Adrenal gland (tissue), 12 donors: ENCODE data around the gene PHC1. TPM values are rescaled to one million over a fixed set of nuclear protein-coding genes. Genes with fewer than 3 reads are reported as not detected.

Experiments
- DNase-seq, 7 donors: peaks; one replicate each; pipeline ENCODE4 v3.0.0-alpha.2; 2019 to 2020
- H3K27ac ChIP-seq, 5 donors: fragments of 200-600 bp; sonication (generic) in 4 of 5; 1 replicate in 3 of 5; 2 replicates in 2 of 5; pipeline versions ENCODE4 v1.5.1 to v1.8.0; 2016 to 2020; ENCODE audit warnings: mild to moderate bottlenecking in 1 of 5
- H3K27me3 ChIP-seq: fragments of 200-600 bp; 2 replicates; pipeline ENCODE4 v1.8.0; 2021
- H3K36me3 ChIP-seq, 2 donors: fragments of 200-600 bp; replicated peaks in 1 of 2; 1 replicate in 1 of 2; 2 replicates in 1 of 2; pipeline versions ENCODE4 v1.5.1 to v1.8.0; 2018 to 2022
- H3K4me1 ChIP-seq, 2 donors: fragments of 200-600 bp; replicated peaks in 1 of 2; 1 replicate in 1 of 2; 2 replicates in 1 of 2; pipeline versions ENCODE4 v1.5.1 to v1.8.0; 2018 to 2021
- H3K4me3 ChIP-seq, 4 donors: fragments of 200-600 bp; sonication (generic) in 3 of 4; one replicate each; pipeline ENCODE4 v1.5.1; 2016 to 2018
- H3K9me3 ChIP-seq, 3 donors: fragments of 200-600 bp; sonication (generic) in 1 of 3; replicated peaks in 1 of 3; 1 replicate in 2 of 3; 2 replicates in 1 of 3; pipeline versions ENCODE4 v1.5.1 to v1.8.0; 2016 to 2021
- CTCF ChIP-seq, 6 experiments: fragments of 450-650 bp in 4 of 6; fragments of 200-600 bp in 2 of 6; sonication (generic) in 1 of 6; IDR thresholded peaks; 1 replicate in 5 of 6; 2 replicates in 1 of 6; pipeline versions ENCODE4 v1.5.1 to v1.8.0; 2016 to 2021; ENCODE audit warnings: antibody characterized with exemption in 6 of 6, mild to moderate bottlenecking in 2 of 6, moderate library complexity in 1 of 6
- POLR2A ChIP-seq, 2 donors: fragments of 450-650 bp; IDR thresholded peaks; one replicate each; pipeline ENCODE4 v1.6.1; 2017; ENCODE audit warnings: antibody characterized with exemption in 2 of 2, mild to moderate bottlenecking in 2 of 2, moderate library complexity in 1 of 2
- WGBS, 4 donors: extraction: QIAGEN DNeasy Blood & Tissue Kit in 2 of 4; methylation state at CpG; one replicate each; pipeline versions ENCODE4 v1.1.5 to v1.1.7; 2013 to 2017; 5-methylcytosine and 5-hydroxymethylcytosine counted together
- intact Hi-C, 2 donors: fragments of 100-400 bp; cut with DNase I; formaldehyde crosslinking; loops; one replicate each; pipeline versions ENCODE4 v1.14.1 to v1.15.0; 2022 to 2023
- polyA plus RNA-seq, 3 donors: library from polyadenylated mRNA; stranded (reverse); fragments of 200-250 nt in 2 of 3; fragments of 350-450 nt in 1 of 3; fragmentation: Illumina TruSeq in 1 of 3; extraction: RNeasy Lipid Tissue Mini Kit (QIAGEN cat#74804) in 1 of 3; gene quantifications; one replicate each; pipeline ENCODE4 v1.2.3, GENCODE V29; 2013 to 2014
- total RNA-seq, 9 donors: library from RNA; depleted of rRNA in 4 of 9; stranded (reverse); fragments of >200 nt in 4 of 9; fragments of 120-200 nt in 1 of 9; fragmentation: NEBNext Ultra II Directional in 1 of 9; extraction: Animal tissue kit (Norgen Biotek cat#: 25700) in 1 of 9; gene quantifications; one replicate each; pipeline versions ENCODE4 v1.1.0 to v1.2.4, GENCODE V29; 2013 to 2023
- donor health status: healthy with polysubstance abuse.
- donor health status: Bipolar disorder and iron deficiency.
- donor health status: DM: yes; HTN: yes; CAD: no.
- donor health status: DM: no; HTN: no; CAD: no.
- donor health status: DM: no; HTN: no; CAD: no.
- donor health status: DM: yes; HTN: yes; CAD: no.

Gene PHC1
- total and polyA plus RNA-seq, 12 donors = 10.9 to 68.3 (median 26.5) TPM

GRCh38 chr12:8987163-8987562 is 72.9 kb downstream of the PHC1 start:
- TF ChIP-seq POLR2A (IDR thresholded peaks at IDR 0.05) (no peak), CTCF (IDR thresholded peaks at IDR 0.05) (no peak)
- intact Hi-C loops = no loop called here
- no peak overlapping the region for H3K27ac ChIP-seq

GRCh38 chr12:8987685-8988084 is 73.4 kb downstream of the PHC1 start:
- Histone ChIP-seq H3K9me3 (no peaks in the 10 kb centered on the region), H3K4me3 (no peak overlapping the region), H3K4me1 (peaks cover 0 to 8% of the 10 kb centered on the region in 2 donors), H3K27me3 (no peaks in the 10 kb centered on the region), H3K36me3 (no peaks in the 10 kb centered on the region), H3K27ac (no peak overlapping the region)
- intact Hi-C loops = no loop called here
- DNase-seq = no peak
- 62 to 80% (median 75%) methylated on average over 1 of the region's 1 CpG for WGBS, 4 donors
- TF ChIP-seq CTCF (IDR thresholded peaks at IDR 0.05) (no peak), POLR2A (IDR thresholded peaks at IDR 0.05) (no peak)

More at GRCh38 chr12:8987163-8987562, 72.9 kb downstream of the PHC1 start:
- Histone ChIP-seq H3K27me3 (no peaks in the 10 kb centered on the region), H3K4me1 (peaks cover 0 to 4% of the 10 kb centered on the region in 2 donors), H3K36me3 (no peaks in the 10 kb centered on the region), H3K4me3 (no peak overlapping the region), H3K9me3 (no peaks in the 10 kb centered on the region)
- no peak for DNase-seq

GRCh38 chr12:8989413-8989812 is 75.1 kb downstream of the PHC1 start, which contains the start of gene KLRG1:
Gene KLRG1 (plus strand): TSS chr12:8989546. CDS start chr12:8989636, 90 bp downstream.
- Histone ChIP-seq H3K4me3 (no peak within 1 kb of the TSS), H3K36me3 (no peaks in the 10 kb centered on the region), H3K9me3 (no peaks in the 10 kb centered on the region), H3K27ac (no peak within 1 kb of the TSS), H3K27me3 (no peaks in the 10 kb centered on the region), H3K4me1 (peaks cover 0 to 8% of the 10 kb centered on the region in 2 donors)
- intact Hi-C loops = no loop called here
- TF ChIP-seq CTCF (IDR thresholded peaks at IDR 0.05) = no peak
- TF ChIP-seq POLR2A (IDR thresholded peaks at IDR 0.05) = no peak
- no peak for DNase-seq
- 65 to 91% (median 75%) methylated on average over 2 of the region's 2 CpGs for WGBS, 4 donors

Other genes with a start within 250 kb of the PHC1 start
- 10 to 100 TPM; 10.0 to 53.4 (median 21.3) TPM for gene RIMKLB, start 216.5 kb upstream of the PHC1 start, total RNA-seq
- 100 to 1,000 TPM in 1 of 3 donors, 10 to 100 TPM in 2; 19.3 to 225 (median 50.1) TPM for gene RIMKLB, start 216.5 kb upstream of the PHC1 start, polyA plus RNA-seq
- 1 to 10 TPM in 1 of 9 donors, under 1 TPM in 1, not detected in 7; 0.15 to 1.4 TPM for gene A2ML1, start 91.9 kb upstream of the PHC1 start, total RNA-seq
- under 1 TPM in 2 of 3 donors, not detected in 1; 0.08 to 0.13 TPM for gene A2ML1, start 91.9 kb upstream of the PHC1 start, polyA plus RNA-seq
- gene M6PR, start 35.1 kb downstream of the PHC1 start, total RNA-seq = 100 to 1,000 TPM in 8 of 9 donors, 10 to 100 TPM in 1; 76.1 to 194 (median 141) TPM
- 10 to 100 TPM; 48.8 to 95.5 (median 92.2) TPM for gene M6PR, start 35.1 kb downstream of the PHC1 start, polyA plus RNA-seq
- 1 to 10 TPM in 8 of 9 donors, not detected in 1; 2.6 to 5.2 (median 3.5) TPM for gene KLRG1, start 75.0 kb downstream of the PHC1 start, total RNA-seq
- 1 to 10 TPM; 1.2 to 2.0 (median 1.5) TPM for gene KLRG1, start 75.0 kb downstream of the PHC1 start, polyA plus RNA-seq
- 100 to 1,000 TPM; 218 to 897 (median 349) TPM for gene A2M, start 201.4 kb downstream of the PHC1 start, total RNA-seq
- 100 to 1,000 TPM; 141 to 481 (median 164) TPM for gene A2M, start 201.4 kb downstream of the PHC1 start, polyA plus RNA-seq